Measurements from ENCODE around the gene GRID1. TPM values are rescaled to one million over a fixed set of nuclear protein-coding genes. Genes with fewer than 3 reads are reported as not detected.

GRID1 gene
- total RNA-seq, 1 donor from 2014 or later: 0.75 TPM

DNA sequence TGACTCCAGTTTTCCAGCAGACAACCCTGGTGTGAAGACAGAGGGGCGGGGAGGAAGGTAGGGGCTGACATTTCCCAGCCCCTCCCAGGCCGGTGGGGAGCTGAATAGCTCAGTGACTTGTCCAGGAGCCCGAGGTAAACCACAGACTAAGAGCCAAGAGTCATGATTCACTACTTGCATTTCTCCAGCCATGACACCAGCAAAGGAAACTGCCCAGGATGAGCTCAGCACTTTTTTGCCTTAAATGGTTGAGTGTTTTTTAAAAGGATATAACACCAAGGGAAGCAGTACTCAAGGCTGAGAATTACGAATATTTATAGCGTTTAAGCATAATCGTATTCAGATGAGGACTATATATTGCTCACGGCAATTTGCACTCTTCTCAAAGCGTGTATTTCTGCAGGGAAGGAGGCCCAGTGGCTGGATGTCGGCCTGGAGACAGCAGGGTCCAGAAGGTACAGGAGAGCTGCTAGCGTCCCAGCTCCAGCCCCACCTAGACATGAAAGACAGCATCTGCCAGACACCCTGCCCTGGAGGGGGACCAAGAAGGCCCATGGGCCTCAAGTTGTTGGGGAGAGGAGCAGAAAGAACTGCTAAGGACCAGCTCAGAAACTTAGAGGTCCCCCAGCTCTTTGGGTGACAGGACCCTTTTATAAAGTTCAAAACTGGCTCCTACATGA, 141.4 kb downstream of the GRID1 start:
- Histone ChIP-seq H3K27ac (ENCODE audit: low read depth, low read length) (peak overlapping the region; percentile 56), H3K9me3 (ENCODE audit: insufficient read depth, low read depth, low read length) (no peaks in the 10 kb centered on the region), H3K4me1 (ENCODE audit: insufficient read depth, low read length) (peaks cover 12% of the 10 kb centered on the region), H3K9ac (ENCODE audit: low read length) (no peak overlapping the region), H3K36me3 (ENCODE audit: insufficient read depth, low read length) (no peaks in the 10 kb centered on the region), H2AFZ (ENCODE audit: low read depth, low read length) (peak overlapping the region; percentile 62), H3K4me2 (ENCODE audit: low read length) (peak overlapping the region; percentile 72), H3K4me3 (ENCODE audit: insufficient read depth, low read depth, low read length) (no peak overlapping the region), H3K27me3 (ENCODE audit: insufficient read depth, low read length) (no peaks in the 10 kb centered on the region), H4K20me1 (ENCODE audit: insufficient read depth, low read length) (no peaks in the 10 kb centered on the region), H3K79me2 (ENCODE audit: insufficient read depth, low read length) (no peaks in the 10 kb centered on the region)
- Mint-ChIP-seq H3K27ac (ENCODE audit: unreplicated experiment) (peak overlapping the region; percentile 96), H3K27me3 (ENCODE audit: low read depth, unreplicated experiment) (peaks cover 5% of the 10 kb centered on the region), H3K36me3 (ENCODE audit: low read depth, unreplicated experiment) (no peaks in the 10 kb centered on the region), H3K9me3 (ENCODE audit: unreplicated experiment) (no peaks in the 10 kb centered on the region), H3K4me3 (ENCODE audit: unreplicated experiment) (no peak overlapping the region), H3K4me1 (ENCODE audit: low read depth, unreplicated experiment) (peaks cover 16% of the 10 kb centered on the region)
- FAIRE-seq: peak; percentile 64
- TF ChIP-seq EZH2 (IDR thresholded peaks at IDR 0.05; ENCODE audit: insufficient read depth, low read length): no peak
- DNase-seq (ENCODE audit: low read depth): peak; percentile 92

DNA sequence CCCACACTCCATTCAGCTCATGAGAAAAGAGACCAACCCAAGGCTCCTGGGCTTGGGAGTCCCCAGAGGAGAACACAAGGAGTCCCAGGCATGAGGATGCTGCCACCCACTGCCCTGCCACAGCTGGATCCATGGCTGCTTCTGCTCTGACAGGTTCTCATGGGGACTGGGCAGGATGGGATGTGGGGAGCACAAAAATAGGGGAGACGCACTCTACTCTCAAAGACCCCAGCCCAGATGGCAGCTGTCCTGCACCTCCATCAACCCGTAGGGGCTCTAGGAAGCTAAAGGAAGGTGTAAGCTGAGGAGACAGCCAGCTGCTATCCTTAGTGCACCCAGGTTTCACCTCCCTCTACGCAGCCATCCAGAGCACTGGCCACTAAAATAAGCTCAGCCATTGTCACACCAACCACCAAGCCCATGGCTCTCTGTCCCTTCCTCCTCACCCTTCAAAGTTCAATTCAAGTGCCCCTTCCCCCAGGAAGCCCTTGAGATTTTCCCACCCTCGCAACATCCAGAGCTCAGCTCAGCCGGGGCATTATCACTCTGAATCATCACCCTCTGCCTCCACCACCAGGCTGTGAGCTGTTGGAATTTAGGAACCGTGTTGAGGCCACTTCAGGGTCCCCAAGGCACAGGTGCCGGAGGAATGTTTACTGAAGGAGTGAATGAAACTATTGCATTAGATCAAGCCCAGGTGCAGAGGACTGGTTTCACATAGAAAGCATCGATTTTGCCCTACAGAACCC, 142.1 kb downstream of the GRID1 start:
- peak overlapping the region; percentile 72 for H3K4me2 ChIP-seq (ENCODE audit: low read length)
- peaks cover 12% of the 10 kb centered on the region for H3K4me1 ChIP-seq (ENCODE audit: insufficient read depth, low read length)
- no peak for TF ChIP-seq EZH2 (IDR thresholded peaks at IDR 0.05; ENCODE audit: insufficient read depth, low read length)
- TF ChIP-seq, protein P1, sequence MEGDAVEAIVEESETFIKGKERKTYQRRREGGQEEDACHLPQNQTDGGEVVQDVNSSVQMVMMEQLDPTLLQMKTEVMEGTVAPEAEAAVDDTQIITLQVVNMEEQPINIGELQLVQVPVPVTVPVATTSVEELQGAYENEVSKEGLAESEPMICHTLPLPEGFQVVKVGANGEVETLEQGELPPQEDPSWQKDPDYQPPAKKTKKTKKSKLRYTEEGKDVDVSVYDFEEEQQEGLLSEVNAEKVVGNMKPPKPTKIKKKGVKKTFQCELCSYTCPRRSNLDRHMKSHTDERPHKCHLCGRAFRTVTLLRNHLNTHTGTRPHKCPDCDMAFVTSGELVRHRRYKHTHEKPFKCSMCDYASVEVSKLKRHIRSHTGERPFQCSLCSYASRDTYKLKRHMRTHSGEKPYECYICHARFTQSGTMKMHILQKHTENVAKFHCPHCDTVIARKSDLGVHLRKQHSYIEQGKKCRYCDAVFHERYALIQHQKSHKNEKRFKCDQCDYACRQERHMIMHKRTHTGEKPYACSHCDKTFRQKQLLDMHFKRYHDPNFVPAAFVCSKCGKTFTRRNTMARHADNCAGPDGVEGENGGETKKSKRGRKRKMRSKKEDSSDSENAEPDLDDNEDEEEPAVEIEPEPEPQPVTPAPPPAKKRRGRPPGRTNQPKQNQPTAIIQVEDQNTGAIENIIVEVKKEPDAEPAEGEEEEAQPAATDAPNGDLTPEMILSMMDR (IDR thresholded peaks at IDR 0.05; ENCODE audit: insufficient read depth, low read depth, low read length): no peak
- no peak overlapping the region for H3K4me3 ChIP-seq (ENCODE audit: insufficient read depth, low read depth, low read length)
- H3K9me3 ChIP-seq (ENCODE audit: insufficient read depth, low read depth, low read length): no peaks in the 10 kb centered on the region
- DNase-seq (ENCODE audit: low read depth): no peak
- no peaks in the 10 kb centered on the region for H3K79me2 ChIP-seq (ENCODE audit: insufficient read depth, low read length)
- no peaks in the 10 kb centered on the region for H3K36me3 ChIP-seq (ENCODE audit: insufficient read depth, low read length)
- Mint-ChIP-seq H3K9me3 (ENCODE audit: unreplicated experiment) (no peaks in the 10 kb centered on the region), H3K27me3 (ENCODE audit: low read depth, unreplicated experiment) (peaks cover 10% of the 10 kb centered on the region), H3K4me3 (ENCODE audit: unreplicated experiment) (peak overlapping the region; percentile 43), H3K4me1 (ENCODE audit: low read depth, unreplicated experiment) (peaks cover 18% of the 10 kb centered on the region), H3K36me3 (ENCODE audit: low read depth, unreplicated experiment) (no peaks in the 10 kb centered on the region), H3K27ac (ENCODE audit: unreplicated experiment) (peak overlapping the region; percentile 96)
- H2AFZ ChIP-seq (ENCODE audit: low read depth, low read length): no peak overlapping the region
- H3K27me3 ChIP-seq (ENCODE audit: insufficient read depth, low read length): no peaks in the 10 kb centered on the region
- peak overlapping the region; percentile 17 for H3K27ac ChIP-seq (ENCODE audit: low read depth, low read length)
- no peak for FAIRE-seq
- H3K9ac ChIP-seq (ENCODE audit: low read length): no peak overlapping the region
- no peaks in the 10 kb centered on the region for H4K20me1 ChIP-seq (ENCODE audit: insufficient read depth, low read length)

DNA sequence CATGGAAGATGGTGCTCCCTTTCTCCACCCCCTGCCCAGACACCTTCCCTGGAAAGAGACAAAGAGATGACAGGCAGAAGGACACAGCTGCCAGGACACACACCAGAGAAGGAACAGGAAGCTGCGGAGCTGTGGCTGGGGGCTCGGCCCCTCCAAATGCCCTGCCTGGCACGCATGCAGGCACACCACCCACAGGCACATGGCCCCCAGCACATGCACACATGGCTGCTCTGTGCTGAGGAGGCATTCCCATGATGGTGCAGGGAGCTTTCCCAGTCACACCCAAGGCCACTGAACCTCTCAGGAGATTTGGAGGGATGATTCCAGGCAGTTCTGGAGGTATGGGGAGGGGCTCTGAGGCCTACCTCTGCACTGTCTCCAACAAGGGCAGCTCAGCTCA, 143.3 kb downstream of the GRID1 start:
- peaks cover 18% of the 10 kb centered on the region for H3K4me1 Mint-ChIP-seq (ENCODE audit: low read depth, unreplicated experiment)
- H2AFZ ChIP-seq (ENCODE audit: low read depth, low read length): no peak overlapping the region
- no peaks in the 10 kb centered on the region for H3K9me3 ChIP-seq (ENCODE audit: insufficient read depth, low read depth, low read length)
- no peaks in the 10 kb centered on the region for H3K36me3 ChIP-seq (ENCODE audit: insufficient read depth, low read length)
- no peak overlapping the region for H3K27ac Mint-ChIP-seq (ENCODE audit: unreplicated experiment)
- no peak overlapping the region for H3K4me3 ChIP-seq (ENCODE audit: insufficient read depth, low read depth, low read length)
- peaks cover 13% of the 10 kb centered on the region for H3K27me3 Mint-ChIP-seq (ENCODE audit: low read depth, unreplicated experiment)
- no peaks in the 10 kb centered on the region for H3K79me2 ChIP-seq (ENCODE audit: insufficient read depth, low read length)
- TF ChIP-seq EZH2 (IDR thresholded peaks at IDR 0.05; ENCODE audit: insufficient read depth, low read length): no peak
- TF ChIP-seq, protein P1 (IDR thresholded peaks at IDR 0.05; ENCODE audit: insufficient read depth, low read depth, low read length): no peak
- H3K36me3 Mint-ChIP-seq (ENCODE audit: low read depth, unreplicated experiment): no peaks in the 10 kb centered on the region
- no peak overlapping the region for H3K4me3 Mint-ChIP-seq (ENCODE audit: unreplicated experiment)
- H3K4me1 ChIP-seq (ENCODE audit: insufficient read depth, low read length): peaks cover 12% of the 10 kb centered on the region
- no peaks in the 10 kb centered on the region for H3K9me3 Mint-ChIP-seq (ENCODE audit: unreplicated experiment)
- DNase-seq (ENCODE audit: low read depth) (no peak), FAIRE-seq (no peak)
- H3K9ac ChIP-seq (ENCODE audit: low read length): no peak overlapping the region
- H4K20me1 ChIP-seq (ENCODE audit: insufficient read depth, low read length): no peaks in the 10 kb centered on the region
- no peaks in the 10 kb centered on the region for H3K27me3 ChIP-seq (ENCODE audit: insufficient read depth, low read length)
- H3K27ac ChIP-seq (ENCODE audit: low read depth, low read length): no peak overlapping the region
- H3K4me2 ChIP-seq (ENCODE audit: low read length): no peak overlapping the region
